IMR-90 (cell line): ENCODE results near the gene ABCA9. TPM values are rescaled to one million over a fixed set of nuclear protein-coding genes. Genes with fewer than 3 reads are reported as not detected.

Experiments used
- ATAC-seq: fragments of 200-7000 bp; cut with Tn5 transposase; 2 replicates; pipeline ENCODE4 v1.9.1; 2020; ENCODE audit warnings: low read depth, mild to moderate bottlenecking, moderate library complexity
- BruUV-seq: library from RNA; stranded (reverse); fragments of 400-500 nt; replicated peaks from 2 replicates; lab custom pipeline; 2021; lab: Mats Ljungman, UMichigan
- CTCF ChIA-PET: fragments of 300-600 bp; formaldehyde crosslinking; extraction: SDS; loops from one replicate; lab custom pipeline; 2021; ENCODE audit warnings: antibody characterized with exemption; lab: Yijun Ruan, JAX
- POLR2A ChIA-PET: fragments of 300-600 bp; sonication (Branson Sonifier 250); formaldehyde crosslinking; loops from one replicate; lab custom pipeline; 2022; ENCODE audit warnings: antibody characterized with exemption; ENCODE audit not compliant: unreplicated experiment; lab: Charles Lee
- DNase-seq: peaks from one replicate; pipeline ENCODE4 v3.0.0; 2013
- H2AFZ ChIP-seq: replicated peaks from 2 replicates; pipeline ENCODE3; 2013; ENCODE audit warnings: low read length, mild to moderate bottlenecking; ENCODE audit not compliant: poor library complexity
- H2AK5ac ChIP-seq: 2 replicates; pipeline ENCODE4 v1.6.1; 2013; ENCODE audit warnings: low read depth, low read length, inconsistent platforms
- H2AK9ac ChIP-seq: replicated peaks from 2 replicates; pipeline ENCODE3; 2013; ENCODE audit warnings: mild to moderate bottlenecking, low read depth, low read length, moderate library complexity; ENCODE audit not compliant: poor library complexity
- H2BK120ac ChIP-seq: 2 replicates; pipeline ENCODE4 v1.6.1; 2013; ENCODE audit warnings: low read depth, low read length, inconsistent platforms
- H2BK15ac ChIP-seq: 3 replicates; pipeline ENCODE4 v1.6.1; 2013; ENCODE audit warnings: low read depth, low read length, inconsistent platforms
- H2BK20ac ChIP-seq: 2 replicates; pipeline ENCODE4 v1.6.1; 2013; ENCODE audit warnings: low read depth, mild to moderate bottlenecking, inconsistent platforms, low read length, moderate library complexity
- H2BK5ac ChIP-seq: 2 replicates; pipeline ENCODE4 v1.6.1; 2013; ENCODE audit warnings: mild to moderate bottlenecking, low read depth, low read length, inconsistent platforms; ENCODE audit not compliant: poor library complexity, severe bottlenecking
- H3K14ac ChIP-seq: replicated peaks from 2 replicates; pipeline ENCODE4 v1.6.1; 2013; ENCODE audit warnings: low read depth, low read length, inconsistent platforms
- H3K18ac ChIP-seq: 2 replicates; pipeline ENCODE4 v1.6.1; 2013; ENCODE audit warnings: low read depth, low read length, control low read depth
- H3K23ac ChIP-seq: 2 replicates; pipeline ENCODE4 v1.6.1; 2013; ENCODE audit warnings: low read depth, low read length, inconsistent platforms
- H3K27ac ChIP-seq: 2 replicates; pipeline ENCODE4 v1.5.1; 2013; ENCODE audit warnings: mild to moderate bottlenecking, control low read depth, low read length; ENCODE audit not compliant: insufficient read depth
- H3K27me3 ChIP-seq: 2 replicates; pipeline ENCODE4 v1.6.1; 2013; ENCODE audit warnings: low read length; ENCODE audit not compliant: control insufficient read depth, insufficient read depth
- H3K36me3 ChIP-seq: 2 replicates; pipeline ENCODE4 v1.6.1; 2013; ENCODE audit warnings: low read length, mixed read lengths; ENCODE audit not compliant: control insufficient read depth, insufficient read depth
- H3K4ac ChIP-seq: 2 replicates; pipeline ENCODE4 v1.6.1; 2013; ENCODE audit warnings: low read depth, low read length, inconsistent platforms
- H3K4me1 ChIP-seq: 2 replicates; pipeline ENCODE4 v1.6.1; 2013; ENCODE audit warnings: low read length, mixed read lengths; ENCODE audit not compliant: control insufficient read depth, insufficient read depth
- H3K4me2 ChIP-seq: 2 replicates; pipeline ENCODE4 v1.6.1; 2013; ENCODE audit warnings: low read depth, mild to moderate bottlenecking, control low read depth, low read length, moderate library complexity
- H3K4me3 ChIP-seq: 2 replicates; pipeline ENCODE4 v1.5.1; 2013; ENCODE audit warnings: low read depth, mild to moderate bottlenecking, control low read depth, low read length, moderate library complexity; ENCODE audit not compliant: insufficient read depth
- H3K56ac ChIP-seq: 2 replicates; pipeline ENCODE4 v1.6.1; 2013; ENCODE audit warnings: low read length, inconsistent platforms; ENCODE audit not compliant: insufficient read depth; ENCODE audit errors: extremely low read depth
- H3K79me1 ChIP-seq, 2 experiments: 2 replicates each; pipeline ENCODE4 v1.6.1; 2013; ENCODE audit warnings: low read length in 2 of 2, inconsistent platforms in 1 of 2, low read depth in 1 of 2
- H3K9ac ChIP-seq: 2 replicates; pipeline ENCODE4 v1.6.1; 2013; ENCODE audit warnings: low read depth, low read length, control low read depth
- H3K9me1 ChIP-seq: 2 replicates; pipeline ENCODE4 v1.6.1; 2013; ENCODE audit warnings: low read length, inconsistent platforms; ENCODE audit not compliant: insufficient read depth
- H3K9me3 ChIP-seq: 2 replicates; pipeline ENCODE4 v1.6.1; 2013; ENCODE audit warnings: low read length; ENCODE audit not compliant: control insufficient read depth, insufficient read depth
- H4K20me1 ChIP-seq: 2 replicates; pipeline ENCODE4 v1.6.1; 2013; ENCODE audit warnings: low read length, inconsistent platforms; ENCODE audit not compliant: insufficient read depth
- H4K5ac ChIP-seq: 2 replicates; pipeline ENCODE4 v1.6.1; 2013; ENCODE audit warnings: mild to moderate bottlenecking, low read depth, low read length, control low read depth
- H4K8ac ChIP-seq, 2 experiments: 2 replicates each; pipeline ENCODE4 v1.6.1; 2013; ENCODE audit warnings: low read depth in 2 of 2, low read length in 2 of 2, control low read depth in 1 of 2, inconsistent platforms in 1 of 2
- H4K91ac ChIP-seq: 2 replicates; pipeline ENCODE4 v1.6.1; 2013; ENCODE audit warnings: low read depth, low read length, inconsistent platforms; ENCODE audit not compliant: insufficient read depth
- BHLHE40 ChIP-seq: fragments of 150-350 bp; IDR thresholded peaks from 2 replicates; pipeline ENCODE4 v1.6.1; 2016; ENCODE audit warnings: mild to moderate bottlenecking, low read depth, low read length
- CEBPB ChIP-seq: IDR thresholded peaks from 2 replicates; pipeline ENCODE4 v1.6.1; 2012; ENCODE audit warnings: low read depth, low read length, improper control_type of control experiment
- CHD1 ChIP-seq: IDR thresholded peaks from 2 replicates; pipeline ENCODE4 v1.6.1; 2012; ENCODE audit warnings: low read depth, low read length, improper control_type of control experiment
- ELK1 ChIP-seq: fragments of 150-350 bp; IDR thresholded peaks from 2 replicates; pipeline ENCODE4 v1.6.1; 2016; ENCODE audit warnings: low read depth, mild to moderate bottlenecking, low read length, moderate library complexity, borderline replicate concordance
- FOS ChIP-seq: fragments of 150-350 bp; IDR thresholded peaks from 2 replicates; pipeline ENCODE4 v1.6.1; 2016; ENCODE audit warnings: low read depth, low read length
- MXI1 ChIP-seq: IDR thresholded peaks from 2 replicates; pipeline ENCODE4 v1.6.1; 2012; ENCODE audit warnings: low read depth, mild to moderate bottlenecking, low read length, moderate library complexity, borderline replicate concordance
- NFE2L2 ChIP-seq: fragments of 150-350 bp; IDR thresholded peaks from 2 replicates; pipeline ENCODE4 v1.6.1; 2016; ENCODE audit warnings: low read depth, mild to moderate bottlenecking, low read length
- RFX5 ChIP-seq: IDR thresholded peaks from 2 replicates; pipeline ENCODE4 v1.8.0; 2012; ENCODE audit warnings: low read depth, mild to moderate bottlenecking, low read length, moderate library complexity
- SMC3 ChIP-seq: fragments of 150-350 bp; IDR thresholded peaks from 2 replicates; pipeline ENCODE4 v1.6.1; 2016; ENCODE audit warnings: low read depth, mild to moderate bottlenecking, antibody characterized with exemption, low read length, moderate library complexity
- USF2 ChIP-seq: fragments of 150-350 bp; IDR thresholded peaks from 2 replicates; pipeline ENCODE4 v1.6.1; 2017; ENCODE audit warnings: mild to moderate bottlenecking, antibody characterized with exemption, low read length, low read depth
- WGBS, 2 experiments: methylation state at CpG; one replicate each; pipeline versions ENCODE4 v1.1.5 to v1.1.7; 2013; ENCODE audit warnings: missing lambda C conversion rate in 2 of 2; ENCODE audit not compliant: insufficient read length in 1 of 2; ENCODE audit errors: extremely low coverage in 2 of 2; 5-methylcytosine and 5-hydroxymethylcytosine counted together
- dilution Hi-C: fragments of 300-500 bp; cut with HindIII; formaldehyde crosslinking; loops from one replicate; pipeline ENCODE4 v1.14.3; 2018; ENCODE audit warnings: low sequenced_read_pairs; ENCODE audit not compliant: unreplicated experiment
- in situ Hi-C: fragments of 300-500 bp; cut with MboI; formaldehyde crosslinking; loops from 3 replicates; pipeline ENCODE4 v1.14.3; 2019; ENCODE audit warnings: low sequenced_read_pairs, inconsistent platforms, mixed read lengths
- intact Hi-C: fragments of 100-400 bp; cut with micrococcal nuclease; formaldehyde crosslinking; loops from 2 replicates; pipeline ENCODE4 v1.10.0; 2022
- polyA plus RNA-seq, 3 experiments: library from polyadenylated mRNA; depleted of rRNA; stranded (reverse); fragments of >200 nt; gene quantifications; 2 replicates each; pipeline ENCODE4 v1.2.3, GENCODE V29; 2012; ENCODE audit warnings: low replicate concordance in 1 of 3
- total RNA-seq: library from RNA; depleted of rRNA; stranded (reverse); fragments of >200 nt; gene quantifications from 2 replicates; pipeline ENCODE4 v1.2.3, GENCODE V29; 2012

Gene ABCA9
- total and polyA plus RNA-seq, 2 of the 4 experiments (the other 2 are of a cell fraction) = under 0.01 TPM; not detected in 1

- intact Hi-C loops = no loop called here
- no peaks in the 10 kb centered on the region for H3K36me3 ChIP-seq
- no peaks in the 10 kb centered on the region for H3K9me3 ChIP-seq
- H4K5ac ChIP-seq = no peak overlapping the region
- H3K14ac ChIP-seq = no peak overlapping the region
- no peaks in the 10 kb centered on the region for H3K27me3 ChIP-seq
- no peak overlapping the region for H4K91ac ChIP-seq
- no peak overlapping the region for H2AK5ac ChIP-seq
- H3K4ac ChIP-seq = no peak overlapping the region
- H3K4me3 ChIP-seq = no peak overlapping the region
- no peak overlapping the region for H3K9ac ChIP-seq
- no peak overlapping the region for H2AFZ ChIP-seq
- H3K4me2 ChIP-seq = no peak overlapping the region
- H2BK120ac ChIP-seq = no peak overlapping the region
- in situ Hi-C loops = no loop called here
- DNase-seq (peak; percentile 10), ATAC-seq (no peak)
- H4K8ac ChIP-seq = no peak overlapping the region
- CTCF ChIA-PET = no interaction called here
- H3K23ac ChIP-seq = no peak overlapping the region
- H2AK9ac ChIP-seq = no peak overlapping the region
- no peak overlapping the region for H2BK20ac ChIP-seq
- WGBS, 2 experiments = 100% methylated on average over 1 of the region's 4 CpGs; no CpG with 5 or more reads in 1 of the 2 experiments
- H3K56ac ChIP-seq = no peak overlapping the region
- no peaks in the 10 kb centered on the region for H3K79me1 ChIP-seq
- dilution Hi-C loops = no loop called here
- H2BK15ac ChIP-seq = no peak overlapping the region
- H3K18ac ChIP-seq = no peak overlapping the region
- TF ChIP-seq FOS = no peak
- TF ChIP-seq USF2 = no peak
- no peak for TF ChIP-seq CHD1
- TF ChIP-seq BHLHE40 = no peak
- no peak for TF ChIP-seq ELK1
- no peak for TF ChIP-seq CEBPB
- TF ChIP-seq MXI1 = no peak
- no peak for TF ChIP-seq RFX5
- TF ChIP-seq NFE2L2 = no peak
- no peak for TF ChIP-seq SMC3
- H3K4me1 ChIP-seq = no peaks in the 10 kb centered on the region
- BruUV-seq = no TSS peak
- H3K27ac ChIP-seq = no peak overlapping the region
- no peaks in the 10 kb centered on the region for H4K20me1 ChIP-seq
- H3K9me1 ChIP-seq = no peaks in the 10 kb centered on the region
- POLR2A ChIA-PET = no interaction called here
- no peak overlapping the region for H2BK5ac ChIP-seq
Measured at GRCh38 chr17:68963958-68964357, 96.8 kb downstream of the ABCA9 start.
